Measurements from ENCODE around the gene KDM6A. TPM values are rescaled to one million over a fixed set of nuclear protein-coding genes. Genes with fewer than 3 reads are reported as not detected.
"Not testable (repeated sequence)": the region's sequence is repeated elsewhere in the genome, so short reads cannot be mapped to it uniquely, and the experiment has no call there.

The KDM6A gene
- total RNA-seq, 6 experiments from 2014 or later = 7.1 to 20.9 (median 15.7) TPM

- no peak for TF ChIP-seq POLR2A (IDR thresholded peaks at IDR 0.05)
- TF ChIP-seq, protein P1, sequence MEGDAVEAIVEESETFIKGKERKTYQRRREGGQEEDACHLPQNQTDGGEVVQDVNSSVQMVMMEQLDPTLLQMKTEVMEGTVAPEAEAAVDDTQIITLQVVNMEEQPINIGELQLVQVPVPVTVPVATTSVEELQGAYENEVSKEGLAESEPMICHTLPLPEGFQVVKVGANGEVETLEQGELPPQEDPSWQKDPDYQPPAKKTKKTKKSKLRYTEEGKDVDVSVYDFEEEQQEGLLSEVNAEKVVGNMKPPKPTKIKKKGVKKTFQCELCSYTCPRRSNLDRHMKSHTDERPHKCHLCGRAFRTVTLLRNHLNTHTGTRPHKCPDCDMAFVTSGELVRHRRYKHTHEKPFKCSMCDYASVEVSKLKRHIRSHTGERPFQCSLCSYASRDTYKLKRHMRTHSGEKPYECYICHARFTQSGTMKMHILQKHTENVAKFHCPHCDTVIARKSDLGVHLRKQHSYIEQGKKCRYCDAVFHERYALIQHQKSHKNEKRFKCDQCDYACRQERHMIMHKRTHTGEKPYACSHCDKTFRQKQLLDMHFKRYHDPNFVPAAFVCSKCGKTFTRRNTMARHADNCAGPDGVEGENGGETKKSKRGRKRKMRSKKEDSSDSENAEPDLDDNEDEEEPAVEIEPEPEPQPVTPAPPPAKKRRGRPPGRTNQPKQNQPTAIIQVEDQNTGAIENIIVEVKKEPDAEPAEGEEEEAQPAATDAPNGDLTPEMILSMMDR (IDR thresholded peaks at IDR 0.05) = no peak
- no peak for ATAC-seq
- intact Hi-C loops (cut with DNase I) = no loop called here
- no peak overlapping the region for H3K4me3 ChIP-seq
- H3K27ac ChIP-seq = no peak overlapping the region
- no peaks in the 10 kb centered on the region for H3K36me3 ChIP-seq
- H3K9me3 ChIP-seq = no peaks in the 10 kb centered on the region
- H3K27me3 ChIP-seq = no peaks in the 10 kb centered on the region
- no peak for DNase-seq
- 77% methylated on average over 3 of the region's 3 CpGs for WGBS (ENCODE audit: insufficient coverage, low coverage, low lambda C conversion rate, missing lambda C conversion rate)
- H3K4me1 ChIP-seq = no peaks in the 10 kb centered on the region
Observed at GRCh38 chrX:45134775-45135174, 261.8 kb downstream of the KDM6A start.

GRCh38 chrX:45135391-45136075, 262.5 kb downstream of the KDM6A start:
- H3K4me1 ChIP-seq; DNase-seq; H3K9me3 ChIP-seq; intact Hi-C loops (cut with DNase I); H3K27ac ChIP-seq; H3K4me3 ChIP-seq; ATAC-seq; H3K27me3 ChIP-seq; H3K36me3 ChIP-seq: not testable (repeated sequence)
- 51% methylated on average over 4 of the region's 4 CpGs for WGBS (ENCODE audit: insufficient coverage, low coverage, low lambda C conversion rate, missing lambda C conversion rate)

- DNase-seq (no peak), ATAC-seq (no peak)
- H3K4me3 ChIP-seq = no peak overlapping the region
- no peaks in the 10 kb centered on the region for H3K4me1 ChIP-seq
- H3K27me3 ChIP-seq = no peaks in the 10 kb centered on the region
- no peaks in the 10 kb centered on the region for H3K36me3 ChIP-seq
- TF ChIP-seq, protein P1 (IDR thresholded peaks at IDR 0.05) = no peak
- TF ChIP-seq POLR2A (IDR thresholded peaks at IDR 0.05) = no peak
- H3K9me3 ChIP-seq = no peaks in the 10 kb centered on the region
- H3K27ac ChIP-seq = no peak overlapping the region
- intact Hi-C loops (cut with DNase I) = no loop called here
Observed at GRCh38 chrX:45137531-45137930, 264.5 kb downstream of the KDM6A start.

DNA sequence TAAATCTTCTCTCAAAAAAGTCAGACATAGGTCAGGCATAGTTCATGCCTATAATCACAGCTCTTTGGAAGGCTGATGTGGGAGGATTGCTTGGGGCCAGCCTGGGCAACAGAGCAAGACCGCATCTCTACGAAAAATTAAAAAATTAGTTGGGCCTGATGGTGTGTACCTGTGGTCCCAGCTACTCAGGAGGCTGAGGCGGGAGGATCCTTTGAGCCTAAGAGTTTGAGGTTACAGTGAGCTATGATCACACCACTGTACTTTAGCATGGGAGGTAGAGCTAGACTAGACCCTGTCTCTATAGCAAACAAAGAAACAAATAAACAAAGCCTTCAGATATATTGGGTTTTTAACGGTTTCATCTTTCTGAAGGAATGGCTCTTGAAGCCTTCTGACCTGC, 265.5 kb downstream of the KDM6A start:
- Histone ChIP-seq H3K36me3 (no peaks in the 10 kb centered on the region), H3K4me3 (no peak overlapping the region), H3K27me3 (no peaks in the 10 kb centered on the region), H3K27ac (no peak overlapping the region), H3K4me1 (no peaks in the 10 kb centered on the region), H3K9me3 (no peaks in the 10 kb centered on the region)
- WGBS (ENCODE audit: insufficient coverage, low coverage, low lambda C conversion rate, missing lambda C conversion rate) = 91% methylated on average over 4 of the region's 4 CpGs
- TF ChIP-seq, protein P1 (IDR thresholded peaks at IDR 0.05) = no peak
- TF ChIP-seq POLR2A (IDR thresholded peaks at IDR 0.05) = no peak
- DNase-seq (no peak), ATAC-seq (peak in 1 of 4 donors; percentile 18)
- intact Hi-C loops (cut with DNase I) = no loop called here

DNA sequence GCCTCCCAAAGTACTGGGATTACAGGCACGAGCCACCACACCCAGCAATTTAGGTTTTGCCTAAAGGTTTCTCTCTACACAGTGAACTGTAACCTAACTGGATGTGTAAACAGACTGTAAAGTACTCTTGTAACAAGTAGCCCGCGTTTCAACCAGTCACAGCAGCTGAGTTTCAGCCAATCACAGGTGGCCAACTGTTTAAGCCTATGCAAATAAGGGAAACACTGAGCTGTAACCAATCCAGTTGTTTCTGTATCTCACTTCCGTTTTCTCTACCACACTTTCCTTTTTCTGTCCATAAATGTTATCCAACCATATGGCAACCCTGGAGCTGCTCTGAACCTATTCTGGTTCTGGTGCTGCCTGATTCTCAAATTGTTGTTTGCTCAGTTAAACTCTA, 267.8 kb downstream of the KDM6A start:
- no peak overlapping the region for H3K4me3 ChIP-seq
- WGBS (ENCODE audit: insufficient coverage, low coverage, low lambda C conversion rate, missing lambda C conversion rate) = 60% methylated on average over 3 of the region's 4 CpGs
- TF ChIP-seq POLR2A (IDR thresholded peaks at IDR 0.05) = no peak
- TF ChIP-seq, protein P1 (IDR thresholded peaks at IDR 0.05) = no peak
- no peak overlapping the region for H3K27ac ChIP-seq
- no peaks in the 10 kb centered on the region for H3K4me1 ChIP-seq
- ATAC-seq (no peak), DNase-seq (no peak)
- H3K36me3 ChIP-seq = no peaks in the 10 kb centered on the region
- H3K27me3 ChIP-seq = no peaks in the 10 kb centered on the region
- intact Hi-C loops (cut with DNase I) = no loop called here
- no peaks in the 10 kb centered on the region for H3K9me3 ChIP-seq

Measured in right lobe of liver (tissue), 6 donors.